Activated CD4-positive, alpha-beta memory T cell treated with anti-CD3 and anti-CD28 coated beads, Interleukin-2, amount 10 ng/mL, durations not matched to agents 7 days and 5 days (primary cell): ENCODE measurements around the gene ZNF799. TPM values are rescaled to one million over a fixed set of nuclear protein-coding genes. Genes with fewer than 3 reads are reported as not detected.
"Not testable (repeated sequence)": the region's sequence is repeated elsewhere in the genome, so short reads cannot be mapped to it uniquely, and the experiment has no call there.

Source experiments
- CTCF ChIA-PET: fragments of 350-600 bp; sonication (Branson Sonifier 250); formaldehyde crosslinking; loops from one replicate; lab custom pipeline; 2021; ENCODE audit warnings: antibody characterized with exemption, inconsistent platforms; lab: Charles Lee
- POLR2A ChIA-PET: fragments of 350-600 bp; sonication (Branson Sonifier 250); formaldehyde crosslinking; loops from one replicate; lab custom pipeline; 2021; ENCODE audit warnings: antibody characterized with exemption; lab: Charles Lee
- DNase-seq: peaks from one replicate; pipeline ENCODE4 v3.0.0-alpha.2; 2020
- H3K27ac Mint-ChIP-seq: one replicate; pipeline ENCODE4 v1.8.0; 2021; ENCODE audit warnings: mild to moderate bottlenecking, mixed read lengths
- H3K27me3 Mint-ChIP-seq: one replicate; pipeline ENCODE4 v1.8.0; 2021; ENCODE audit warnings: mixed read lengths
- H3K36me3 Mint-ChIP-seq: one replicate; pipeline ENCODE4 v1.8.0; 2021; ENCODE audit warnings: low read depth, mixed read lengths
- H3K4me1 Mint-ChIP-seq: one replicate; pipeline ENCODE4 v1.8.0; 2021; ENCODE audit warnings: mixed read lengths
- H3K4me3 Mint-ChIP-seq: one replicate; pipeline ENCODE4 v1.8.0; 2021; ENCODE audit warnings: mild to moderate bottlenecking, mixed read lengths
- H3K9me3 Mint-ChIP-seq: one replicate; pipeline ENCODE4 v1.8.0; 2021; ENCODE audit warnings: mixed read lengths
- total RNA-seq, 2 experiments: library from RNA; stranded (reverse); gene quantifications; one replicate each; pipeline ENCODE4 v1.2.3, GENCODE V29; 2021

The ZNF799 gene
- total RNA-seq, 2 experiments from 2014 or later, result 4.7 TPM

DNA sequence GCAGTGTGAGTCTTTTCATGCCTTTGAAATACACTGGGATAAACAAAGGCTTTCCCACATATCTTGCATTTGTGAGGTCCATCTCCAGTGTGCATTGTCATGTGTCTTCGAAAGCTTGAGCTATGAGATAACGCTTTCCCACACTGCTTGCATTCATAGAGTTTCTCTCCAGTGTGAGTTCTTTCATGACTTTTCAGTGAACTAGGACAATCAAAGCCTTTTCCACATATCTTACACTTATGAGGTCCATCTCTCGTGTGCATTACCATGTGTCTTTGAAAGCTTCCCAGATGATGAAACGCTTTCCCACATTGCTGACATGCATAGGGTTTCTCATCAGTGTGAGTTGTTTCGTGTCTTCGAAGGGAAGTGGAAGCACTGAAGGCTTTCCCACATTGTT is 9.9 kb downstream of the ZNF799 start:
- CTCF ChIA-PET, POLR2A ChIA-PET, H3K27me3 Mint-ChIP-seq, DNase-seq, H3K27ac Mint-ChIP-seq, H3K4me1 Mint-ChIP-seq, H3K4me3 Mint-ChIP-seq: not testable (repeated sequence)
- peaks cover 66% of the 10 kb centered on the region for H3K9me3 Mint-ChIP-seq
- peaks cover 71% of the 10 kb centered on the region for H3K36me3 Mint-ChIP-seq

DNA sequence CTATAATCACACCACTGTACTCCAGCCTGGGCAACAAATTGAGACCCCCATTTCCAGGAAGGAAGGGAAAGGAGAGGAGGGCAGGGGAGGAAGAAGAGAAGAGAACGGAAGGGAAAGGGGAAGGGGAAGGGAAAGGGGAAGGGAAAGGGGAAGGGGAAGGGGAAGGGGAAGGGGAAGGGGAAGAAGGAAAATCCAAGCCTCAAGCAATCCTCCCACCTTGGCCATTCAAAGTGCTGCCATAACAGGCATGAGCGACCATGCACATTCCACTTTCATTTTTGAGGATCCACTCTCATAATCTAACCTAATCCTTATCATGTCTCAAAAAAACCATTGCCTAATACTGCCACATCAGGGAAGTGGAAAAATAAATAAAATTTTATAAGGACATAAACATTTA is 14.7 kb downstream of the ZNF799 start:
- H3K4me3 Mint-ChIP-seq, H3K4me1 Mint-ChIP-seq, DNase-seq, H3K27me3 Mint-ChIP-seq, CTCF ChIA-PET, POLR2A ChIA-PET, H3K27ac Mint-ChIP-seq: not testable (repeated sequence)
- Mint-ChIP-seq H3K36me3 (peaks cover 32% of the 10 kb centered on the region), H3K9me3 (peaks cover 49% of the 10 kb centered on the region)

DNA sequence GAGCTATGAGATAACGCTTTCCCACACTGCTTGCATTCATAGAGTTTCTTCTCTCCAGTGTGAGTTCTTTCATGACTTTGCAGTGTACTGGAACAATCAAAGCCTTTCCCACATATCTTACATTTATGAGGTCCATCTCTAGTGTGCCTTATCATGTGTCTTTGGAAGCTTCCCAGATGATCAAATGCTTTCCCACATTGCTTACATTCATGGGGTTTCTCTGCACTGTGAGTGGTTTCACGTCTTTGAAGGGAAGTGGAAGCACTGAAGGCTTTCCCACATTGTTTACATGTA is 20.7 kb downstream of the ZNF799 start:
- no peaks in the 10 kb centered on the region for H3K27me3 Mint-ChIP-seq
- ChIA-PET POLR2A (no interaction called here), CTCF (no interaction called here)
- DNase-seq, result no peak
- peaks cover 51% of the 10 kb centered on the region for H3K9me3 Mint-ChIP-seq
- H3K4me3 Mint-ChIP-seq, result no peak overlapping the region
- no peaks in the 10 kb centered on the region for H3K4me1 Mint-ChIP-seq
- H3K27ac Mint-ChIP-seq, result no peak overlapping the region
- peaks cover 11% of the 10 kb centered on the region for H3K36me3 Mint-ChIP-seq

DNA sequence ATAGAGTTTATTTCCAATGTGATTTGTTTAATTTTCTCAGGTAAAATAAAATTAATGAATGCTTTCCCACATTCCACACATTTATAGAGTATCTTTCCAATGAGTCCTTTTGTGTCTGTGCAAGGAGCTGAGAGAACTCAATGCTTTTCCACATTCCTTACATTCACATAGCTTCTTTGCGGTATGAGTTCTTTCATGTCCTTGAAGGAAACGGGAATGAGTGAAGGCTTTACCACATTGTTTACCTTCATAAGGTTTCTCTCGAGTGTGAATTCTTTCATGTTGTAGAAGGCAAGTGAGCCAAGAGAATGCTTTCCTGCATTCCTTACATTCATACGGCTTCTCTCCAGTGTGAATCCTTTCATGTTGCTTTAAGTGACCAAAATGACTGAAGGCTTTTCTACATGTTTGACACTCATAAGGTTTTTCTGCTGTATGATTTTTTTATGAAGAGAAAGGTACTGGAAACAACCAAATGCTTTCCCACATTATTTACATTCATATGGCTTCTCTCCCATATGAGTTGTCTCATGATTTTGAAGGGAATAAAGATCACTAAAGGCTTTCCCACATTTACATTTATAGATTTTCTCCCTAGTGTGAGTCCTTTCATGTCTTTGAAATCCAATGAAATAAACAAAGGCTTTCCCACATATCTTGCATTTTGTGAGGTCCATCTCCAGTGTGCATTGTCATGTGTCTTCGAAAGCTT is 21.2 kb downstream of the ZNF799 start:
- H3K27me3 Mint-ChIP-seq, result no peaks in the 10 kb centered on the region
- peaks cover 11% of the 10 kb centered on the region for H3K36me3 Mint-ChIP-seq
- no peak for DNase-seq
- no peak overlapping the region for H3K4me3 Mint-ChIP-seq
- ChIA-PET POLR2A (no interaction called here), CTCF (no interaction called here)
- no peaks in the 10 kb centered on the region for H3K4me1 Mint-ChIP-seq
- no peak overlapping the region for H3K27ac Mint-ChIP-seq
- peaks cover 52% of the 10 kb centered on the region for H3K9me3 Mint-ChIP-seq

DNA sequence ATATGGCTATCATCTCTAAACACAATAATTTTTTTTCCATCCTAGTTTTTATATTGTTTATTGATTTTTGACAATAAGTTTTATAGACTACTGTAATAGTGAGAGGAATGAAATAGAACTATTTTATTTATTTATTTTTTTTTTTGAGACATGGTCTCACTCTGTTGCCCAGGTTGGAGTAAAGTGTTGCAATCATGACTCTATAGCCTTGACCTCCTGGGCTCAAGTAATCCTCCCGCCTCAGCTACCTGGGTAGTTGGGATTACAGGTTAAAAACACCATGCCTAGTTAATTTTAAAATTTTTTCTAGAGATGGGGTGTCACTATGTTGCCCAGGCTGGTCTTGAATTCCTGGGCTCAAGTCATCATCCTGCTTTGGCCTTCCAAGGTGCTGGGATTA is 27.0 kb downstream of the ZNF799 start:
- no peaks in the 10 kb centered on the region for H3K4me1 Mint-ChIP-seq
- H3K9me3 Mint-ChIP-seq, result peaks cover 39% of the 10 kb centered on the region
- no peaks in the 10 kb centered on the region for H3K36me3 Mint-ChIP-seq
- no peak overlapping the region for H3K27ac Mint-ChIP-seq
- no peak overlapping the region for H3K4me3 Mint-ChIP-seq
- DNase-seq, result no peak
- no peaks in the 10 kb centered on the region for H3K27me3 Mint-ChIP-seq
- POLR2A ChIA-PET, result no interaction called here
- CTCF ChIA-PET, result no interaction called here

DNA sequence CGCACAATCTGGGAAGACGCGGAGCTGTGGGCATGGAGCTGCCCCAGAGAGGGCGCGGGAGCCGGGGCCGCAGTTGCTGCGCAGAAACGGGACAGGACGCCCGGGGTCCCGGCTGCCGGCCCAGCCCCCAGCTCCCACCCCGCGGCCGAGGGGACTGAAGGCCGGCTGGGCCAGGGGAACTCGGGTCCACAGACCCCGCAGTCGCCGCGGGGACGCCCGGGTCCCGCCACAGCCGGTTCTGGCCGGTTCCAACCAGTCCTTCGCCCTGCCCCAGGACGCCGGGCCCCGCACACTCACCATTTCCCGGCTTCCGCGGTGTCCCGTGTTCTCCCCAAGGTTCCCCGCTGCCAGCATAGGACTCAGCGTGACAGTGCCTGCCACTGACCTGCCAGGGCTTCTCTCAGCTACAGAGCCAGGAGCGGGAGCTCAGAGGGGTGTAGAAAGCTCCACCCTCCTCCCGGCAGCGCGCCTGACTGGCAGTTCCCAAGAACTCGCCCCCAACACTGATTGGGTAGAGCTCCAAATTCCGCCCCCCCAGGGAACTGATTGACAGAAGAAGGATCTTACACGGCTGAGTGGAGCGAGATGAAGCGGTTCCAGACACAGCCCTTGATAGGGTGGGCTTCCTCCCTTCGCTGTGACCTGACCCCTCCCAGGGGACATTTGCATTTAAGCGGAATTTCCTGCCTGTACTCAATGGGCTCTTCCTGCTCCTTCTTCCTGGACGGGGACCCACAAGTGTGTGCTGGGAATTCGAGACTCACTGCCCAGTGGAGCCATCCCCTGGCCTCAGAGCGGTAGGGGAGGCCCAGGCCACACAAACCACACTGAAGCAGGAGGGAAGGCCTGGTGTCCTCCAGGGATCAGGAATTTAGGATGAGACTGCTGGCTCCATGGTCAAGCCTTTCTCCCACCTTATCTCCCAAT is 35.6 kb downstream of the ZNF799 start, which contains the start of gene ZNF442:
Gene ZNF442 (minus strand): TSS at position 448 of the 927 bp plus-strand sequence. CDS start 2,052 bp downstream, outside the sequence.
- CTCF ChIA-PET, result interaction anchor here (0.5 to 1.0 kb wide), 3 partner anchors 303 to 371 kb away, joined by 4 to 5 read pairs (median 5); no protein-coding TSS in a partner anchor
- Mint-ChIP-seq H3K4me1 (peaks cover 16% of the 10 kb centered on the region), H3K9me3 (peaks cover 27% of the 10 kb centered on the region), H3K27ac (peak within 1 kb of the TSS; percentile 36), H3K27me3 (peaks cover 3% of the 10 kb centered on the region), H3K4me3 (peak within 1 kb of the TSS; percentile 79), H3K36me3 (peaks cover 11% of the 10 kb centered on the region)
- peak; percentile 78 for DNase-seq
- POLR2A ChIA-PET, result interaction anchor here (0.7 to 2.5 kb wide), 5 partner anchors 33 to 602 kb away, joined by 3 to 9 read pairs (median 4); partner anchors contain the start of genes ZNF136, ZNF443 and ZNF563

DNA sequence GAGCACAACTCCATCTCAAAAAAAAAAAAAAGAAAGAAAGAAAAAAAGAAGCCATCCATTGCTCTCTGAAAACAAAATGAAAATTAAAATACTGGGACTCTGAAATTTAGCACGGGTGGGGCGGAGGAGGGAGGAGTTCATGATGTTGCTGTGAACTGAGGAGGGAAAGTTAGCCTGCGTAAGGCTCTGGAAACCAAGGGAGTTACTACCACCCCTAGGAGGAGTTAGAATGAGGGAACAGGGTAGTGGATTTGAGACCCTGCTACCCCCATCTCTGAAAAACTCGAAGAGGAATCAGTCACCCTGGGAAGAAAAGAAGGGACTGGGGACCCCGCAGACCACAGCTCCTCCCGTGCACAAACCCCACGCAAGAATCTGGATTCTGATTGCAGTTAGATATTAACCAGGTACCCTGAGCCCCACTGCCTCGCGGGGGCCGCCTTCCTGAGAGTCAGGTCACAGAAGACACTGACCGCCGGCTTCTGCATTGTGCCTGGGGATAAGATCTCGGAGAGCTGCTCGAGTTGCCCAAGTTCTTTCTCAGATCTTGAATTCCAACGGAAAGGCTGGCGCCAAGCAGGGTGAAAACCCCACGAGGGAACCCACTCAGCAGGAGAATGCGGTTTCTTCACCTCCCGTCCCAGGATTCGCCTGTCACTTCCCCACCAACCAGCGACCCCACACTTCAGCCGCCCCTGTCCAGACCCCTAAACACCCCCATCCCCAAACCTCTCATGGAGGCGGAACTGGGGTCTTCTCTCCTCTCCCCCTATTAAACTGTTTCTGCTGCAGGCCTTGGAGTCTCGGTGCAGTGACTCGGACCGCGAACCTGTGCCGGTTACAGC is 36.5 kb downstream of the ZNF799 start:
- Mint-ChIP-seq H3K4me3 (peak overlapping the region; percentile 79), H3K9me3 (peaks cover 25% of the 10 kb centered on the region), H3K36me3 (peaks cover 11% of the 10 kb centered on the region), H3K4me1 (peaks cover 16% of the 10 kb centered on the region), H3K27me3 (peaks cover 3% of the 10 kb centered on the region), H3K27ac (no peak overlapping the region)
- ChIA-PET POLR2A (interaction anchor here (1.0 to 2.5 kb wide), 4 partner anchors 32 to 602 kb away, joined by 3 to 9 read pairs (median 4); partner anchors contain the start of genes ZNF136, ZNF443 and ZNF563), CTCF (interaction anchor here (1.0 kb wide), 1 partner anchor 305 kb away, joined by 5 read pairs; no protein-coding TSS in a partner anchor)
- no peak for DNase-seq

DNA sequence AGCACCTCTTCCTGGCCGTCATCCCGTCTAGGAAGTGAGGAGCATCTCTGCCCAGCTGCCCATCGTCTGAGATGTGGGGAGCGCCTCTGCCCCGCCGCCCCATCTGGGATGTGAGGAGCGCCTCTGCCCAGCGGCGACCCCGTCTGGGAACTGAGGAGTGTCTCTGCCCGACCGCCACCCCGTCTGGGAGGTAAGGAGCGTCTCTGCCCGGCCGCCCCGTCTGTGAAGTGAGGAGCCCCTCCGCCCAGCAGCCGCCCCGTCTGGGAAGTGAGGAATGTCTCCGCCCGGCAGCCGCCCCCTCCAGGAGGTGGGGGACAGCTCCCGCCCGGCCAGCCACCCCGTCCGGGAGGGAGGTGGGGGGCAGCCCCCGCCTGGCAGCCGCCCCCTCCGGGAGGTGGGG is 38.8 kb downstream of the ZNF799 start:
- DNase-seq, H3K4me3 Mint-ChIP-seq, H3K27ac Mint-ChIP-seq, POLR2A ChIA-PET, H3K27me3 Mint-ChIP-seq, CTCF ChIA-PET: not testable (repeated sequence)
- peaks cover 16% of the 10 kb centered on the region for H3K4me1 Mint-ChIP-seq
- H3K9me3 Mint-ChIP-seq, result peaks cover 30% of the 10 kb centered on the region
- peaks cover 11% of the 10 kb centered on the region for H3K36me3 Mint-ChIP-seq

DNA sequence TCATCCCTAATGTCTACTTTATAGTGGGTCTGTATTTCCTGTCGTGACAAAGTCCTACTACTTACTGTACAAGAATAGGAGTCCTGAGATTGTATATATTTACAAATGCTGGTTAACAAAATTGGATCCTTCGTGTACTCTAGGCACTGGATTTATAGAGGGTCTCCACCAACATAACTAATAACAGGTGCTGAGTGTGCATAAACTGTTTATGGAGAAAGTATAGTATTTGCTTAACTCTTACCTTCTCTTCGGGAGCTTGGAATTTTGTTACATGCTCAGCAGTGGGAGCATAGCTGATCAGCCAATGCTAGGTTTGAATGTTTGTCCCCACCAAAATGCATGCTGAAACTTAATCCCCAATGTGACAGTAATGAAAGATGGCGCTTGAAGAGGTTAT is 47.7 kb downstream of the ZNF799 start:
- Mint-ChIP-seq H3K9me3 (peaks cover 58% of the 10 kb centered on the region), H3K4me3 (no peak overlapping the region), H3K27me3 (no peaks in the 10 kb centered on the region), H3K4me1 (no peaks in the 10 kb centered on the region), H3K36me3 (peaks cover 34% of the 10 kb centered on the region), H3K27ac (no peak overlapping the region)
- ChIA-PET CTCF (no interaction called here), POLR2A (no interaction called here)
- no peak for DNase-seq

DNA sequence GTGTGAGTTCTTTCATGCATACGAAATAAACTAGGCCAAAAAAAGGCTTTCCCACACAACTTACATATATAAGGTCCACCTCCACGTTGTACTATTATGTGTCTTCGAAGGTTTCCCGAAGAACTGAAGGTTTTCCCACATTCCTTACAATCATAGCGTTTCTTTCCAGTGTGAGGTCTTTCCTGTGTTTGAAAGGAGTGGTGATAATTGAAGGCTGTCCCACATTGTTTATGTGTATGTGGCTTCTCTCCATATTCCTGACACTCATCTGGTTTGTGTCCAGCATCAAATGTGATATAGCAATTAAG is 50.2 kb downstream of the ZNF799 start:
- Mint-ChIP-seq H3K9me3 (peaks cover 63% of the 10 kb centered on the region), H3K36me3 (peaks cover 34% of the 10 kb centered on the region), H3K27ac (no peak overlapping the region), H3K4me1 (no peaks in the 10 kb centered on the region), H3K27me3 (no peaks in the 10 kb centered on the region), H3K4me3 (no peak overlapping the region)
- CTCF ChIA-PET, result no interaction called here
- DNase-seq, result no peak
- POLR2A ChIA-PET, result no interaction called here

DNA sequence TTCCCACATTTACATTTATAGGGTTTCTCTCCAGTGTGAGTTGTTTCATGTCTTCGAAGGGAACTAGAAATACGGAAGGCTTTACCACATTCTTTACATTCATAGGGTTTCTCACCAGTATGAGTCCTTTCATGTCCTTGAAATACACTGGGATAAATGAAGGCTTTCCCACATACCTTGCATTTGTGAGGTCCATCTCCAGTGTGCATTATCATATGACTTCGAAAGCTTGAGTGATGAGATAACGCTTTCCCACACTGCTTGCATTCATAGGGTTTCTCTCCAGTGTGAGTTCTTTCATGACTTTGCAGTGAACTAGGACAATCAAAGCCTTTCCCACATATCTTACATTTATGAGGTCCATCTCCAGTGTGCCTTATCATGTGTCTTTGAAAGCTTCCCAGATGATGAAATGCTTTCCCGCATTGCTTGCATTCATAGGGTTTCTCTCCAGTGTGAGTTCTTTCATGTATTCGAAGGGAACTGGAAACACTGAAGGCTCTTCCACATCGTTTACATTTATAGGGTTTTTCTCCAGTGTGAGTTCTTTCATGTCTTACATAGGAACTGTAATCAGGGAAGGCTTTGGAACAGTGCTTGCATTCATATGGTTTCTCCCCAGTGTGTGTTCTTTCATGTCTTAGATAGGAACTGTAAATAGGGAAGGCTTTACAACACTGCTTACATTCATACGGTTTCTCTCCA is 50.7 kb downstream of the ZNF799 start:
- DNase-seq, result no peak
- H3K4me3 Mint-ChIP-seq, result no peak overlapping the region
- peaks cover 34% of the 10 kb centered on the region for H3K36me3 Mint-ChIP-seq
- no peaks in the 10 kb centered on the region for H3K27me3 Mint-ChIP-seq
- H3K9me3 Mint-ChIP-seq, result peaks cover 67% of the 10 kb centered on the region
- ChIA-PET CTCF (no interaction called here), POLR2A (no interaction called here)
- H3K27ac Mint-ChIP-seq, result no peak overlapping the region
- no peaks in the 10 kb centered on the region for H3K4me1 Mint-ChIP-seq

DNA sequence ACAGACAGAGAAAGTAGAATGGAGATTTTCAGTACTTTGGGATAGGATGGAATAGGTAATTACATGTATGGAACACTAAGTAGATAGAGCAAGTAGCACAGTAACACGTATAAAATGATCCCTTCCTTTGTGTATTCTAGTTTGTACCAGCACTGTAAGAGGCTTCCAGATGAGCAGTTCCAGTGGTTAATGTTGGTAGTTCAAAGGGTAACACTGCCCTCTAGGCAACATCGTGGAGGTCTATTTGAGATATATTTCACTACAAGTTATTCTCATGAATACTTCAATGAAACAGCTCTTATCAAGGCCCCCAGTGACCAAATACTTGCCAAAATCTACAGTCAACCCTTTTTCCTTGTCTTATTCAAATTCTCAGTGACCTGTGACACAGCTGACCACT is 54.2 kb downstream of the ZNF799 start:
- ChIA-PET CTCF (no interaction called here), POLR2A (interaction anchor here (0.9 kb wide), 1 partner anchor 52 kb away, joined by 3 read pairs; the partner anchor contains the start of gene ZNF44)
- DNase-seq, result no peak
- H3K27ac Mint-ChIP-seq, result no peak overlapping the region
- no peaks in the 10 kb centered on the region for H3K27me3 Mint-ChIP-seq
- peaks cover 21% of the 10 kb centered on the region for H3K36me3 Mint-ChIP-seq
- H3K4me3 Mint-ChIP-seq, result no peak overlapping the region
- H3K4me1 Mint-ChIP-seq, result no peaks in the 10 kb centered on the region
- H3K9me3 Mint-ChIP-seq, result peaks cover 53% of the 10 kb centered on the region
